ENCODE measurements around the gene CEP44. TPM values are rescaled to one million over a fixed set of nuclear protein-coding genes. Genes with fewer than 3 reads are reported as not detected.
"Not testable (repeated sequence)": the region's sequence is repeated elsewhere in the genome, so short reads cannot be mapped to it uniquely, and the experiment has no call there.

Gene CEP44
- total and polyA plus RNA-seq, 4 donors: 2.2 to 18.7 (median 6.1) TPM

DNA sequence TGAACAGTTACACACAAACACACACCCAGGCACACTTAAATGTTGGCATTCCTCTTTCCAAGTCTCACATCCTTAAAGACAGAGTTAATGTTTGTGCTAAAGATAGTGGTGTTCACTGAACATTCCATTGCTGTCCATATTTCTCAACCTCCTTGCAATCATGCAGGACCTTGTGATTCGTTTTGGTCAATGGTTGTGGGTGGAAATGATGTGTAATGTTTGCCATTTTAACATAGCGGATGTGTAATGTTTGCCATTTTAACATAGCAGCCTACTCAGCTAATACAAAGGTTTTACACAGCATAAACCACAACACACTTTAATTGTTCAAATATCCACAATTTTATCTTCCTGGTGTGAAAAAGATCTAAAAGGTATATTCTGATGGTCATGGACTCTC, 93.9 kb downstream of the CEP44 start:
- WGBS: 49% methylated on average over 2 of the region's 2 CpGs
- no peak for DNase-seq (ENCODE audit: low spot score)
- Histone ChIP-seq H3K4me3 (ENCODE audit: low read depth in 1 of 3, low read length in 3 of 3) (no peak overlapping the region), H3K27ac (ENCODE audit: low read depth in 1 of 2, low read length in 2 of 2) (no peak overlapping the region), H3K4me1 (ENCODE audit: control insufficient read depth in 4 of 4, insufficient read depth in 4 of 4, low read length in 3 of 4) (no peaks in the 10 kb centered on the region), H3K27me3 (ENCODE audit: control insufficient read depth in 4 of 4, insufficient read depth in 4 of 4, low read length in 3 of 4) (peaks cover 0 to 5% (median 0%) of the 10 kb centered on the region in 4 donors), H3K36me3 (ENCODE audit: control insufficient read depth in 4 of 4, insufficient read depth in 3 of 4, low read depth in 1 of 4, low read length in 3 of 4) (no peaks in the 10 kb centered on the region), H3K9me3 (ENCODE audit: control insufficient read depth in 4 of 4, low read length in 3 of 4) (no peaks in the 10 kb centered on the region), H3K9ac (ENCODE audit: low read depth in 1 of 2, low read length in 2 of 2) (no peak overlapping the region)
- TF ChIP-seq FOXA1 (IDR thresholded peaks at IDR 0.05) (no peak), FOXA2 (IDR thresholded peaks at IDR 0.05) (no peak), GABPA (IDR thresholded peaks at IDR 0.05 in 1 of 2, conservative IDR thresholded peaks at IDR 0.05 in 1 of 2) (no peak), SP1 (IDR thresholded peaks at IDR 0.05) (no peak), NR2F2 (IDR thresholded peaks at IDR 0.05) (no peak), JUND (IDR thresholded peaks at IDR 0.05) (no peak), HNF4A (conservative IDR thresholded peaks at IDR 0.05) (no peak)
- TF ChIP-seq, protein P1, sequence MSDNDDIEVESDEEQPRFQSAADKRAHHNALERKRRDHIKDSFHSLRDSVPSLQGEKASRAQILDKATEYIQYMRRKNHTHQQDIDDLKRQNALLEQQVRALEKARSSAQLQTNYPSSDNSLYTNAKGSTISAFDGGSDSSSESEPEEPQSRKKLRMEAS (IDR thresholded peaks at IDR 0.05): no peak
- TF ChIP-seq, protein P2, sequence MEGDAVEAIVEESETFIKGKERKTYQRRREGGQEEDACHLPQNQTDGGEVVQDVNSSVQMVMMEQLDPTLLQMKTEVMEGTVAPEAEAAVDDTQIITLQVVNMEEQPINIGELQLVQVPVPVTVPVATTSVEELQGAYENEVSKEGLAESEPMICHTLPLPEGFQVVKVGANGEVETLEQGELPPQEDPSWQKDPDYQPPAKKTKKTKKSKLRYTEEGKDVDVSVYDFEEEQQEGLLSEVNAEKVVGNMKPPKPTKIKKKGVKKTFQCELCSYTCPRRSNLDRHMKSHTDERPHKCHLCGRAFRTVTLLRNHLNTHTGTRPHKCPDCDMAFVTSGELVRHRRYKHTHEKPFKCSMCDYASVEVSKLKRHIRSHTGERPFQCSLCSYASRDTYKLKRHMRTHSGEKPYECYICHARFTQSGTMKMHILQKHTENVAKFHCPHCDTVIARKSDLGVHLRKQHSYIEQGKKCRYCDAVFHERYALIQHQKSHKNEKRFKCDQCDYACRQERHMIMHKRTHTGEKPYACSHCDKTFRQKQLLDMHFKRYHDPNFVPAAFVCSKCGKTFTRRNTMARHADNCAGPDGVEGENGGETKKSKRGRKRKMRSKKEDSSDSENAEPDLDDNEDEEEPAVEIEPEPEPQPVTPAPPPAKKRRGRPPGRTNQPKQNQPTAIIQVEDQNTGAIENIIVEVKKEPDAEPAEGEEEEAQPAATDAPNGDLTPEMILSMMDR (IDR thresholded peaks at IDR 0.05; ENCODE audit: low read depth, low read length, missing input control): no peak

DNA sequence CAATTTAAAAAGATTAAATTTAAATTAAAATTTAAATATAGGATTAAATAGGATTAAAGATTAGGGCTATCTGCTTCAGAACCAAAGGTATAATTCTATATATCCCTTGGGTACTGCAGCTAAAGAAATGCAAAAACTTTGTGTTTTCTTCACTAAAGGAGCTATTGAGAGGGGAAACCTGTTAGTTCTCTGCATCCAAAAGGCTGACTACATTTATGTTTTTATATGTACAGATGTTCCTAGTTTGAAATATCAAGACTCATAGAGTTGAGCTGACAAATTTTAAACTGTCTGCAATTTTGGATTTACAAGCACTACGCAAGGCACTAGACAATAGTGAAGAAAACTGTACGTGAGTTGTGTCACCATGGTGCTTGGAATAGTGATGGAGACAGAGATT, 95.2 kb downstream of the CEP44 start:
- Histone ChIP-seq H3K27ac (ENCODE audit: low read depth in 1 of 2, low read length in 2 of 2) (no peak overlapping the region), H3K4me3 (ENCODE audit: low read depth in 1 of 3, low read length in 3 of 3) (no peak overlapping the region), H3K36me3 (ENCODE audit: control insufficient read depth in 4 of 4, insufficient read depth in 3 of 4, low read depth in 1 of 4, low read length in 3 of 4) (no peaks in the 10 kb centered on the region), H3K27me3 (ENCODE audit: control insufficient read depth in 4 of 4, insufficient read depth in 4 of 4, low read length in 3 of 4) (peaks cover 0 to 5% (median 0%) of the 10 kb centered on the region in 4 donors), H3K4me1 (ENCODE audit: control insufficient read depth in 4 of 4, insufficient read depth in 4 of 4, low read length in 3 of 4) (no peaks in the 10 kb centered on the region), H3K9me3 (ENCODE audit: control insufficient read depth in 4 of 4, low read length in 3 of 4) (no peaks in the 10 kb centered on the region), H3K9ac (ENCODE audit: low read depth in 1 of 2, low read length in 2 of 2) (no peak overlapping the region)
- WGBS: 85% methylated on average over 2 of the region's 2 CpGs
- DNase-seq (ENCODE audit: low spot score): no peak
- TF ChIP-seq, protein P3, sequence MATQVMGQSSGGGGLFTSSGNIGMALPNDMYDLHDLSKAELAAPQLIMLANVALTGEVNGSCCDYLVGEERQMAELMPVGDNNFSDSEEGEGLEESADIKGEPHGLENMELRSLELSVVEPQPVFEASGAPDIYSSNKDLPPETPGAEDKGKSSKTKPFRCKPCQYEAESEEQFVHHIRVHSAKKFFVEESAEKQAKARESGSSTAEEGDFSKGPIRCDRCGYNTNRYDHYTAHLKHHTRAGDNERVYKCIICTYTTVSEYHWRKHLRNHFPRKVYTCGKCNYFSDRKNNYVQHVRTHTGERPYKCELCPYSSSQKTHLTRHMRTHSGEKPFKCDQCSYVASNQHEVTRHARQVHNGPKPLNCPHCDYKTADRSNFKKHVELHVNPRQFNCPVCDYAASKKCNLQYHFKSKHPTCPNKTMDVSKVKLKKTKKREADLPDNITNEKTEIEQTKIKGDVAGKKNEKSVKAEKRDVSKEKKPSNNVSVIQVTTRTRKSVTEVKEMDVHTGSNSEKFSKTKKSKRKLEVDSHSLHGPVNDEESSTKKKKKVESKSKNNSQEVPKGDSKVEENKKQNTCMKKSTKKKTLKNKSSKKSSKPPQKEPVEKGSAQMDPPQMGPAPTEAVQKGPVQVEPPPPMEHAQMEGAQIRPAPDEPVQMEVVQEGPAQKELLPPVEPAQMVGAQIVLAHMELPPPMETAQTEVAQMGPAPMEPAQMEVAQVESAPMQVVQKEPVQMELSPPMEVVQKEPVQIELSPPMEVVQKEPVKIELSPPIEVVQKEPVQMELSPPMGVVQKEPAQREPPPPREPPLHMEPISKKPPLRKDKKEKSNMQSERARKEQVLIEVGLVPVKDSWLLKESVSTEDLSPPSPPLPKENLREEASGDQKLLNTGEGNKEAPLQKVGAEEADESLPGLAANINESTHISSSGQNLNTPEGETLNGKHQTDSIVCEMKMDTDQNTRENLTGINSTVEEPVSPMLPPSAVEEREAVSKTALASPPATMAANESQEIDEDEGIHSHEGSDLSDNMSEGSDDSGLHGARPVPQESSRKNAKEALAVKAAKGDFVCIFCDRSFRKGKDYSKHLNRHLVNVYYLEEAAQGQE (IDR thresholded peaks at IDR 0.05): no peak
- TF ChIP-seq SP1 (IDR thresholded peaks at IDR 0.05) (no peak), HNF4A (conservative IDR thresholded peaks at IDR 0.05) (no peak), FOXA1 (IDR thresholded peaks at IDR 0.05) (no peak), YY1 (IDR thresholded peaks at IDR 0.05) (no peak), RXRA (IDR thresholded peaks at IDR 0.05) (no peak), JUND (IDR thresholded peaks at IDR 0.05) (no peak), FOXA2 (IDR thresholded peaks at IDR 0.05) (no peak), EGR1 (IDR thresholded peaks at IDR 0.05; ENCODE audit: low read depth in 2 of 2) (no peak), HNF4G (IDR thresholded peaks at IDR 0.05) (no peak), GABPA (IDR thresholded peaks at IDR 0.05 in 1 of 2, conservative IDR thresholded peaks at IDR 0.05 in 1 of 2) (no peak)
- TF ChIP-seq, protein P4, sequence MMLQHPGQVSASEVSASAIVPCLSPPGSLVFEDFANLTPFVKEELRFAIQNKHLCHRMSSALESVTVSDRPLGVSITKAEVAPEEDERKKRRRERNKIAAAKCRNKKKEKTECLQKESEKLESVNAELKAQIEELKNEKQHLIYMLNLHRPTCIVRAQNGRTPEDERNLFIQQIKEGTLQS (IDR thresholded peaks at IDR 0.05): no peak
- TF ChIP-seq, protein P2 (IDR thresholded peaks at IDR 0.05; ENCODE audit: low read depth, low read length, missing input control): no peak
- TF ChIP-seq, protein P5, sequence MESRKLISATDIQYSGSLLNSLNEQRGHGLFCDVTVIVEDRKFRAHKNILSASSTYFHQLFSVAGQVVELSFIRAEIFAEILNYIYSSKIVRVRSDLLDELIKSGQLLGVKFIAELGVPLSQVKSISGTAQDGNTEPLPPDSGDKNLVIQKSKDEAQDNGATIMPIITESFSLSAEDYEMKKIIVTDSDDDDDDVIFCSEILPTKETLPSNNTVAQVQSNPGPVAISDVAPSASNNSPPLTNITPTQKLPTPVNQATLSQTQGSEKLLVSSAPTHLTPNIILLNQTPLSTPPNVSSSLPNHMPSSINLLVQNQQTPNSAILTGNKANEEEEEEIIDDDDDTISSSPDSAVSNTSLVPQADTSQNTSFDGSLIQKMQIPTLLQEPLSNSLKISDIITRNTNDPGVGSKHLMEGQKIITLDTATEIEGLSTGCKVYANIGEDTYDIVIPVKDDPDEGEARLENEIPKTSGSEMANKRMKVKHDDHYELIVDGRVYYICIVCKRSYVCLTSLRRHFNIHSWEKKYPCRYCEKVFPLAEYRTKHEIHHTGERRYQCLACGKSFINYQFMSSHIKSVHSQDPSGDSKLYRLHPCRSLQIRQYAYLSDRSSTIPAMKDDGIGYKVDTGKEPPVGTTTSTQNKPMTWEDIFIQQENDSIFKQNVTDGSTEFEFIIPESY (IDR thresholded peaks at IDR 0.05): no peak
- TF ChIP-seq, protein P1 (IDR thresholded peaks at IDR 0.05): no peak

DNA sequence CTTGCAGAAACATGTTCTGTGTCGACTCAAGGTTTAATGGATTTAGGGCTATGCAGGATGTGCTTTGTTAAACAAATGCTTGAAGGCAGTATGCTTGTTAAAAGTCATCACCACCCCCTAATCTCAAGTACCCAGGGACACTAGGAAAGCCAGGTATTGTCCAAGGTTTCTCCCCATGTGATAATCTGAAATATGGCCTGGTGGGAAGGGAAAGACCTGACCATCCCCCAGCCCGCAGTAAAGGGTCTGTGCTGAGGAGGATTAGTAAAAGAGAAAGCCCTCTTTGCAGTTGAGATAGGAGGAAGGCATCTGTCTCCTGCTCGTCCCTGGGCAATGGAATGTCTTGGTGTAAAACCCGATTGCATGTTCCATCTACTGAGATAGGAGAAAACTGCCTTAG, 96.5 kb downstream of the CEP44 start:
- not testable (repeated sequence) for H3K4me3 ChIP-seq (ENCODE audit: low read depth in 1 of 3, low read length in 3 of 3); DNase-seq (ENCODE audit: low spot score); H3K27ac ChIP-seq (ENCODE audit: low read depth in 1 of 2, low read length in 2 of 2); H3K9me3 ChIP-seq (ENCODE audit: control insufficient read depth in 4 of 4, low read length in 3 of 4); H3K27me3 ChIP-seq (ENCODE audit: control insufficient read depth in 4 of 4, insufficient read depth in 4 of 4, low read length in 3 of 4); H3K9ac ChIP-seq (ENCODE audit: low read depth in 1 of 2, low read length in 2 of 2); H3K4me1 ChIP-seq (ENCODE audit: control insufficient read depth in 4 of 4, insufficient read depth in 4 of 4, low read length in 3 of 4); H3K36me3 ChIP-seq (ENCODE audit: control insufficient read depth in 4 of 4, insufficient read depth in 3 of 4, low read depth in 1 of 4, low read length in 3 of 4)
- WGBS: 58% methylated on average over 4 of the region's 4 CpGs

Measured in liver (tissue), 9 donors.